HG02970 (cell line): Measurements from ENCODE around the gene ACAP1.
"Not testable (repeated sequence)": the region's sequence is repeated elsewhere in the genome, so short reads cannot be mapped to it uniquely, and the experiment has no call there.

Experiments used
- ATAC-seq: cut with Tn5 transposase; IDR thresholded peaks from one replicate; pipeline ENCODE4 v1.9.1; 2021; ENCODE audit warnings: mild to moderate bottlenecking, moderate library complexity, moderate number of reproducible peaks; ENCODE audit not compliant: unreplicated experiment, low FRiP score

Gene ACAP1

GRCh38 chr17:7328840-7329373 is 7.4 kb upstream of the ACAP1 start, which contains the start of gene NEURL4:
TSS of gene NEURL4 (minus strand) at chr17:7329335. CDS start at chr17:7329312, 23 bp downstream.
- peak; percentile 4 for ATAC-seq

GRCh38 chr17:7329374-7329996 is 6.8 kb upstream of the ACAP1 start:
- ATAC-seq: peak; percentile 73

- ATAC-seq: peak; percentile 31
These were observed 6.2 kb upstream of the ACAP1 start for GRCh38 chr17:7329997-7330637.

GRCh38 chr17:7330638-7331015 is 5.7 kb upstream of the ACAP1 start:
- no peak for ATAC-seq

DNA sequence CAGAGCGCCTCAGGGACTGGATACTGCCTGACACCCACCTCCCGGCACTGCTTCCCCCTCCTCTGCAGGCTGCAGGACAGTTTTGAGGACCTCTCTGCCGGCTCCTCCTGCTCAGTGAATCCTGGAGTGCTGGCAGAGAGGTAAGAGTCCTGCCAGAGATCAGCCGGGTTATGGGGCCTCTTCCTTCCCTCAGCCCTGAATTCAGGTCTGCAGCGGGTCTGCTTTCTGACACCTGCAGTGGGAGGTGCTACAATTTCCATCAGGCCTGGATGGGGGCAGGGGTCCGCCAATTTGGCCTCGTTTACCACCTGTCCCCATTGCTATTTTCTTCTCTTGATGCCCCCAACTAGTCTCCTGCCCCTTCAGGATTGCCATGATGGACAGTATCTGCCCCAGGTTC is 4.2 kb upstream of the ACAP1 start:
- ATAC-seq: no peak

- ATAC-seq: not testable (repeated sequence)
These were observed 3.7 kb upstream of the ACAP1 start for GRCh38 chr17:7332600-7333069.

- ATAC-seq: no peak
These were observed 1.3 kb upstream of the ACAP1 start for GRCh38 chr17:7334938-7335538.

DNA sequence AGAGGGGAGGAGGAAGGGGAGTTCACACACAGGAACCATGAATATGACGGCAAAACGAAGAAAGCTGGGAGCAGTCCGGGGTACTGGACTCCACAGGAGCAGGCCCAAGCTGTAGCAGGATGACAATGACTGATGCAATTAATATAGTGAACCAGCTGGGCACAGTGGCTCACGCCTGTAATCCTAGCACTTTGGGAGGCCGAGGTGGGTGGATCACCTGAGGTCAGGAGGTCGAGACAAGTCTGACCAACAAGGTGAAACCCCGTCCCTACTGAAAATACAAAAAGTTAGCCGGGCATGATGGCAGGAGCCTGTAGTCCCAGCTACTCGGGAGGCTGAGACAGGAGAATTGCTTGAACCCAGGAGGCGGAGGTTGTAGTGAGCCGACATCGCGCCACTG is 564 bp upstream of the ACAP1 start:
- ATAC-seq: not testable (repeated sequence)

GRCh38 chr17:7337600-7337999 is 1.3 kb downstream of the ACAP1 start:
- ATAC-seq: not testable (repeated sequence)

- ATAC-seq: no peak
These were observed 3.9 kb downstream of the ACAP1 start for GRCh38 chr17:7340179-7340578.

DNA sequence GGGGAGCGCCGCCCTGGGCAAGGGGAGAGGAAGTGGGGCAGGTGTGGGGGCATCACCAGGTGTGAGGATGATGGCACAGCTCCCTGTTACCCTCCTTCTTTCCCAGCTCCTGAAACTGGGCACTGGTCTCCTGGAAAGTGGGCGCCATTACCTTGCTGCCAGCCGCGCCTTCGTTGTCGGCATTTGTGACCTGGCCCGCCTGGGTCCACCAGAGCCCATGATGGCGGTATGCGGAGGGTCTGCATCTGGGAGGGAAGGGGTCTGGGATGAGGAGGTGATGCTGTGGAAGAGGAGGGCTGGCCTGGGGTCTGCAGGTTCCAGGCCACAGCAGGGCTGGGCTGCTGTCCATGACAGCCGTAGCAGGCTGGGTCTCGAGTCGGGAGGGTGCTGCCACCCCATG is 5.5 kb downstream of the ACAP1 start:
- ATAC-seq: no peak

DNA sequence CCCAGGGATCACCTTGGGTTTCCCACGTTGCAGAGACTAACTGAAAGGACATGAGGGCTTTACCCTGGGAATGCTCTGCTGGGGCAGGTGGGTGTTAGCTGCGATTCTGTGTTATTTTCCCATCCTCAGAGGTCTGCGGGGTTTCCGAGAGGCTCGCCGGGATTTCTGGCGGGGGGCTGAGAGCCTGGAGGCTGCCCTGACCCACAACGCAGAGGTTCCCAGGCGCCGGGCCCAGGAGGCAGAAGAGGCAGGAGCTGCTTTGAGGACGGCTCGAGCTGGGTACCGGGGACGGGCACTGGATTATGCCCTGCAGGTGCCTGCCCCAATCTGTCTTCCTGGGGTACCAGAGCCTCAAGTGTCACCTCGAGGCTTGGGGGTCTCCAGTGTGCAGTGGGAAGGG is 6.9 kb downstream of the ACAP1 start:
- ATAC-seq: no peak

- no peak for ATAC-seq
These were observed 10.7 kb downstream of the ACAP1 start for GRCh38 chr17:7346761-7347614.

DNA sequence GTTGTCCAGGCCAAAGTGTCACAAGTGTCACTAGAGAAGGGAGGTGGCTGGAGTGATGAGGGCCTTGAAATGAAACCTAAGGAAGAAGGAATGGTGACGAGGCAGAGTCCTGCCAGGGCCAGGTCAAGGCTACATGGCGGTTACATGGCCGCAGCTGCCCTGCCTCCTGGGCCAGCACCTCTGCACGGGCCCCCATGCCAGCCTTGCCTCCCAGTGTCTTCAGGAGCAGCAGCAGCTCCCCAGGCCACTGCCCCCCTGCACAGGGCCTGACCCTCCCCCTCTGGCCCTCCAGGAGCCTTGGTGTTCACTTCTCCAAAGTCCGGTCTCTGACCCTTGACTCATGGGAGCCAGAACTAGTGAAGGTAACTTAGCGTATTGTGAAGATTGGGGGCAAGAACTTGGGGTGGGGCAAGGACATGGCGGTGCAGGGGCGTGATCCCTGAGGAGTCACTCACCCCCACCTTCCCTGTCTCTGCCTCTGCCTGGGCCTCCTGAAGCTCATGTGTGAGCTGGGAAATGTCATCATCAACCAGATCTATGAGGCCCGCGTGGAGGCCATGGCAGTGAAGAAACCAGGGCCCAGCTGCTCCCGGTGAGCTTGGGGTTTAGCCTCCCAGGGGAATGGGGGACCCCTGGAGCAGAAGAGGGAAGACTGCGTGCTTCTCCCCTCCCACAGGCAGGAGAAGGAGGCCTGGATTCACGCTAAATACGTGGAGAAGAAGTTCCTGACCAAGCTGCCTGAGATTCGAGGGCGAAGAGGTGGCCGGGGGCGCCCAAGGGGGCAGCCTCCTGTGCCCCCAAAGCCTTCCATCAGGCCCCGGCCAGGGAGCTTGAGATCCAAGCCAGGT is 11.5 kb downstream of the ACAP1 start:
- ATAC-seq: no peak

- ATAC-seq: no peak
These were observed 12.3 kb downstream of the ACAP1 start for GRCh38 chr17:7348478-7349242.

- peak; percentile 56 for ATAC-seq
These were observed 15.6 kb downstream of the ACAP1 start, which contains the start of gene KCTD11 for GRCh38 chr17:7351665-7352502. TSS of gene KCTD11 (plus strand) at chr17:7352162.

- no peak for ATAC-seq
These were observed 16.2 kb downstream of the ACAP1 start for GRCh38 chr17:7352503-7352889.
